HepG2 (cell line): ENCODE results near the gene KPNA4. TPM values are rescaled to one million over a fixed set of nuclear protein-coding genes. Genes with fewer than 3 reads are reported as not detected.

ENCODE experiments used
- ATF7 ChIP-seq, 2 experiments: fragments of 450-650 bp in 1 of 2; sonication (generic) in 1 of 2; formaldehyde crosslinking in 1 of 2; IDR thresholded peaks; 2 replicates each; pipeline versions ENCODE4 v1.4.0 to v1.6.1; 2016 to 2020; ENCODE audit warnings: antibody characterized with exemption in 1 of 2, mild to moderate bottlenecking in 1 of 2, missing genetic modification reagents in 1 of 2
- BRCA1 ChIP-seq: sonication (generic); formaldehyde crosslinking; IDR thresholded peaks from 2 replicates; pipeline ENCODE4 v1.4.0; 2020; ENCODE audit warnings: missing genetic modification reagents
- CEBPB ChIP-seq: IDR thresholded peaks from 2 replicates; pipeline ENCODE4 v1.6.1; 2011; ENCODE audit warnings: low read depth, low read length, improper control_type of control experiment, borderline replicate concordance
- FOXA3 ChIP-seq: IDR thresholded peaks from 2 replicates; pipeline ENCODE4 v1.6.1; 2016; ENCODE audit warnings: missing genetic modification reagents, missing compliant biosample characterization
- IRX3 ChIP-seq: sonication (generic); formaldehyde crosslinking; IDR thresholded peaks from 2 replicates; pipeline ENCODE4 v1.8.1; 2023; ENCODE audit warnings: mild to moderate bottlenecking, low read depth, missing genetic modification reagents, borderline replicate concordance
- MEF2D ChIP-seq: sonication (generic); formaldehyde crosslinking; IDR thresholded peaks from 2 replicates; pipeline ENCODE4 v1.5.1; 2020; ENCODE audit warnings: mild to moderate bottlenecking, missing genetic modification reagents
- MIXL1 ChIP-seq: IDR thresholded peaks from 2 replicates; pipeline ENCODE4 v1.6.1; 2016
- NFAT5 ChIP-seq: sonication (generic); formaldehyde crosslinking; IDR thresholded peaks from 2 replicates; pipeline ENCODE4 v1.4.0; 2020; ENCODE audit warnings: missing genetic modification reagents
- NFE2 ChIP-seq: sonication (generic); formaldehyde crosslinking; IDR thresholded peaks from 2 replicates; pipeline ENCODE4 v1.4.0; 2020; ENCODE audit warnings: missing genetic modification reagents
- RORA ChIP-seq: sonication (generic); formaldehyde crosslinking; IDR thresholded peaks from 2 replicates; pipeline ENCODE4 v1.5.0; 2020; ENCODE audit warnings: mild to moderate bottlenecking, missing genetic modification reagents, moderate library complexity
- TEAD2 ChIP-seq: sonication (generic); formaldehyde crosslinking; IDR thresholded peaks from 2 replicates; pipeline ENCODE4 v1.9.0; 2021; ENCODE audit warnings: missing genetic modification reagents
- ZFP62 ChIP-seq: sonication (generic); formaldehyde crosslinking; IDR thresholded peaks from 2 replicates; pipeline ENCODE4 v1.4.0; 2020; ENCODE audit warnings: missing genetic modification reagents
- ZNF230 ChIP-seq: sonication (generic); formaldehyde crosslinking; IDR thresholded peaks from 2 replicates; pipeline ENCODE4 v1.4.0; 2020; ENCODE audit warnings: mild to moderate bottlenecking, missing genetic modification reagents
- ZNF234 ChIP-seq: sonication (generic); formaldehyde crosslinking; conservative IDR thresholded peaks from 2 replicates; pipeline ENCODE4 v1.5.1; 2020; ENCODE audit warnings: mild to moderate bottlenecking, missing genetic modification reagents
- ZNF329 ChIP-seq: sonication (generic); formaldehyde crosslinking; IDR thresholded peaks from 2 replicates; pipeline ENCODE4 v1.9.0; 2021; ENCODE audit warnings: low read depth, mild to moderate bottlenecking, missing genetic modification reagents
- ZNF496 ChIP-seq: sonication (generic); formaldehyde crosslinking; IDR thresholded peaks from 2 replicates; pipeline ENCODE4 v1.8.1; 2023; ENCODE audit warnings: mild to moderate bottlenecking, moderate library complexity, missing genetic modification reagents; ENCODE audit not compliant: insufficient replicate concordance
- ZNF639 ChIP-seq: conservative IDR thresholded peaks from 2 replicates; pipeline ENCODE4 v1.6.1; 2018; ENCODE audit warnings: missing genetic modification reagents
- ZNF749 ChIP-seq: sonication (generic); formaldehyde crosslinking; IDR thresholded peaks from 2 replicates; pipeline ENCODE4 v1.8.0; 2022; ENCODE audit warnings: mild to moderate bottlenecking, missing genetic modification reagents, moderate library complexity, borderline replicate concordance
- ZNF891 ChIP-seq: sonication (generic); formaldehyde crosslinking; IDR thresholded peaks from 2 replicates; pipeline ENCODE4 v1.5.0; 2020; ENCODE audit warnings: mild to moderate bottlenecking, missing genetic modification reagents
- ZSCAN30 ChIP-seq: sonication (generic); formaldehyde crosslinking; IDR thresholded peaks from 2 replicates; pipeline ENCODE4 v1.5.0; 2020; ENCODE audit warnings: mild to moderate bottlenecking, missing genetic modification reagents
- ZUFSP ChIP-seq: sonication (generic); formaldehyde crosslinking; IDR thresholded peaks from 2 replicates; pipeline ENCODE4 v1.9.0; 2021; ENCODE audit warnings: missing genetic modification reagents, mild to moderate bottlenecking, borderline replicate concordance
- ZZZ3 ChIP-seq: sonication (generic); formaldehyde crosslinking; IDR thresholded peaks from 2 replicates; pipeline ENCODE4 v1.4.0; 2020; ENCODE audit warnings: missing genetic modification reagents, mild to moderate bottlenecking, borderline replicate concordance
- polyA plus RNA-seq, 8 experiments: library from polyadenylated mRNA; depleted of rRNA in 3 of 8; stranded (reverse) in 7 of 8; unstranded in 1 of 8; fragments of >200 nt; fragmentation: Illumina TruSeq in 4 of 8; extraction: Trizol in 4 of 8; gene quantifications; 2 replicates each; pipeline versions ENCODE4 v1.2.1 to v1.2.3, GENCODE V29; 2011 to 2016; ENCODE audit warnings: low read depth in 4 of 8, missing spikeins in 1 of 8, mixed read lengths in 1 of 8; ENCODE audit not compliant: insufficient read depth in 1 of 8
- total RNA-seq, 5 experiments: library from RNA; depleted of rRNA; stranded (reverse); fragments of >200 nt; fragmentation: Illumina TruSeq; extraction: Trizol; gene quantifications; 2 replicates each; pipeline ENCODE4 v1.2.3, GENCODE V29; 2016; ENCODE audit warnings: low read depth in 1 of 5

The KPNA4 gene
- total and polyA plus RNA-seq, 2 of the 13 experiments (the other 11 are each of a cell fraction or from before 2014, with no cell fraction given): 9.9 to 27.9 TPM

- TF ChIP-seq FOXA3 (CRISPR knock-in tag) (no peak), MIXL1 (CRISPR knock-in tag) (0 out of 2 replicates have a peak, but pooled peaks have one; percentile 29), ZNF891 (CRISPR knock-in tag) (no peak), ZNF230 (CRISPR knock-in tag) (peak; percentile 21; the same call in 1 of the 2 replicates), ZSCAN30 (no peak), CEBPB (no peak), RORA (no peak), NFE2 (CRISPR knock-in tag) (no peak), ZNF234 (CRISPR knock-in tag) (no peak), ZNF639 (peak; percentile 76), NFAT5 (no peak), ZNF329 (CRISPR knock-in tag) (no peak), ZUFSP (no peak), ZNF496 (CRISPR knock-in tag) (no peak), ZNF749 (CRISPR knock-in tag) (no peak), MEF2D (CRISPR knock-in tag) (peak; percentile 33; the same call in 1 of the 2 replicates), ZFP62 (CRISPR knock-in tag) (no peak), ZZZ3 (no peak; the same call in 1 of the 2 replicates), IRX3 (CRISPR knock-in tag) (no peak), TEAD2 (CRISPR knock-in tag) (no peak), ATF7 (IDR thresholded peaks at IDR 0.05) (no peak), ATF7 (CRISPR knock-in tag; IDR thresholded peaks at IDR 0.05) (peak; percentile 82; the same call in 1 of the 2 replicates), BRCA1 (CRISPR knock-in tag) (no peak)
Measured at GRCh38 chr3:160565442-160566403, at the start of gene KPNA4 (continued).
